ENCODE measurements around the gene PLPPR5.

DNA sequence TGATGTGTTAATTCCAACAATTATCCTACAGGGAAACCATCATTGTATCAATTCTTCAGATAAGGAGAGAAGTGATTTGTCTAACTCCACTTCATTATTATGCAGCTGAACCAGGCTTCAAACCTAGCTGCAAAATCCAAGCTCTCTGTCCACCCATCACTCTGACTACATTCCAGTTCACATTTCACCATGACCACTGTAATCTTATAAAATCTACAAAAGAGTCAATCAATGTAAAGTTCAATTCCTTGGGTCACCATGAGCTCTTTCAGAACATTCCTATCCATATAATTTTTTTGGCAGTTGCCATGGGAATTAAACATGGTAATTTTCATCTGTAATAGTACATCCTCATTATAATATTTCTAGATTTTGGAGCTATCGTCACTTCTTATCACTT is 100.9 kb downstream of the PLPPR5 start:
- TF ChIP-seq CTCF (IDR thresholded peaks at IDR 0.05) (no peak), POLR2A (IDR thresholded peaks at IDR 0.05) (no peak)
